Hematopoietic multipotent progenitor cell treated with erythropoietin and hydrocortisone succinate and interleukin-3 and kit ligand, for 17 days (in vitro differentiated cells): ENCODE results near the gene DLG2.

Experiments
- DNase-seq: peaks from one replicate; pipeline ENCODE4 v3.0.0-alpha.2; 2015; ENCODE audit warnings: low spot score

Gene DLG2

GRCh38 chr11:83715927-83716535 lies 1911.1 kb downstream of the DLG2 start:
- no peak for DNase-seq

DNA sequence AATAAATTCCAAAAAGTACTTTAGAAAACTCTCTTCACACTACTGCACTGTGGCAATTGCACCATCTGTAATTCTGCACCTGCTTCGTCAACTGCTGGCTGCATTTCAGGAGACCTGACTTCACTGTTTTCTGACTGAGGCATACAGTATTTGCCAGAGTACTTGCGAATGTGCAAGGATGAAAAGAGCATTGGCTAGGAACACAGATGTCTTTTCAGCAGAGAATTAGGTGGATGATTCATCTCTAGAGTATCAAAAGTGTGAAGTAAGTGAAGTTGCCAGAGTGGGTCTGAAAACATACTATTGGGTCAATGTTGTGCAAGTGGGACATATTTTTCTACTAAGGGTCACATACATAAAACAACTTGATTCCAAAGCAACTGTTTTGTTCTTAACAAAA lies 1913.4 kb downstream of the DLG2 start:
- no peak for DNase-seq

DNA sequence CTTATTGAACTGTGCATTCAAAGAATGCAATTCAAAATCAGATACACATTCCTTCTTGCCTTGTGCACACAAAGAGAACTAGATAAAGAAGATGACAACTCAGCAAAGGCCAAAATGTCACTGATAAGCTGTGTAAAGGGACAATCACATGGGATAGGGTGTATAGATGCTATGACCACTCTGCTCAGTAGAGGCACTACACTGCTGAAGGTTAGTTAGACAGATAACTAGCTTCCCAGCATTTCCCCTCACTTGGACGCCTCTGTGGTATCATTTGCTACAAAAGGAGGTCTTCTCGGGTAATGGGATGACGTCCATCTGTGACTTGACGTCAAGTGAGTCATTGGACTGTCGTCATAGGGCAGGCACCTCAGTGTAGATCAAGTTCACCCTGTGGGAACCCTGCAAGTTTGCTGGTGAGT lies 1916.0 kb downstream of the DLG2 start:
- no peak for DNase-seq

DNA sequence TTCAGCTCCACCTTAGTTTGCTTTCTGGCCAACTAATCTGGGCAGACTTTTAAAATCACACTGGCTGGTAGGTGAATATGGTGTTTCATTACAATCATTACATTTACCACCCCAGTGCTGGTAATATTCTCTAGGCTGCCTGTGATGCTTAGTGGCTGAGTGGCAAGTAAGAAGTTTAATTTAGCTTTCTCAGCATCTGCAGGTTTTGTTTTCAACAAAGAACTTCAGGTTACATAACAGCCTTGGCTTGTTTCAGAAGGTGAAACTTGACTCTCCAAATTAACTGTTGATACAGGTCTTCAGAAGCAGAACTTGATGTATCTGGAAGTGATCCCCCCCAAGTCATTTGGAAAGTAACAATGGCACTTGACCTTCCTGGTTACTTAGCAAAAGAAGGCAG lies 1917.7 kb downstream of the DLG2 start:
- no peak for DNase-seq

GRCh38 chr11:83706566-83706965 lies 1920.6 kb downstream of the DLG2 start:
- DNase-seq = no peak

GRCh38 chr11:83702796-83703195 lies 1924.3 kb downstream of the DLG2 start:
- no peak for DNase-seq

DNA sequence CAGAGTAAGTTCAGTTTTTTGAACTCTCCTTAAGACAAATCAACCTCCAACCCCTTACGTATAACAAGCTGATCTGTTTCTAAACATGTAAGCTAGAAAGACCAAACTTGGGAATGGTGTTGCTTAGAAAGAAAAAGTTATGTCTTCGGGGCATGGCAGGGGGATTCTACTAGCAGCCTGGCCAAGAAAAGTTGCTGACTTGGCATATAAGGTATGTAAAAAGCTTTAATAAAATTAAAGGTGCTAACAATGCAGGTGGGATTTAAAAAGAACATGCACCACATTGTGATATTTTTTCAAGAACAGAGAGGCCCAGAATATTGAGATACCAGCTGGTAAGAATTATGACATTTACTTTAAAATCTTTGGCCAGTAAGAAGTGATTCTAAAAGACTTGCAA lies 1929.6 kb downstream of the DLG2 start:
- DNase-seq = no peak

DNA sequence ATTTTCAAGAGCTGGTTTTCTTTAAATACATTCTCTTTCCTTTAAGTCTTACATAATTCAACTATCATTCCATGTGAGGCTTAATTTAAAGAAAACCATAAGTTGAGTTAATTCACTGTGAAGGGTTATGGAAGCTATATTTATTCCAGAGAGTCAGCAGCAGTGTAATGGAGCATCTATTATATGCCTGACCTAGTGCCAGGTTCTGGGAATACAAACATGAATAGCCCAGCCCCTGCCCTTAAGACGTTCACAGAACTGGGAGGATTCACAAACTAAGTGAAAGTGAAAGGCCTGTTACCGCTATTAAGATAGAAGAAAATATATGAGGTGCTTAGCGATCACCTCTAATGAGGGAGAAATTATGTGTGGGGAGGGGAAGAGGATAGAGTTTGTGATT lies 1932.1 kb downstream of the DLG2 start:
- DNase-seq = no peak

DNA sequence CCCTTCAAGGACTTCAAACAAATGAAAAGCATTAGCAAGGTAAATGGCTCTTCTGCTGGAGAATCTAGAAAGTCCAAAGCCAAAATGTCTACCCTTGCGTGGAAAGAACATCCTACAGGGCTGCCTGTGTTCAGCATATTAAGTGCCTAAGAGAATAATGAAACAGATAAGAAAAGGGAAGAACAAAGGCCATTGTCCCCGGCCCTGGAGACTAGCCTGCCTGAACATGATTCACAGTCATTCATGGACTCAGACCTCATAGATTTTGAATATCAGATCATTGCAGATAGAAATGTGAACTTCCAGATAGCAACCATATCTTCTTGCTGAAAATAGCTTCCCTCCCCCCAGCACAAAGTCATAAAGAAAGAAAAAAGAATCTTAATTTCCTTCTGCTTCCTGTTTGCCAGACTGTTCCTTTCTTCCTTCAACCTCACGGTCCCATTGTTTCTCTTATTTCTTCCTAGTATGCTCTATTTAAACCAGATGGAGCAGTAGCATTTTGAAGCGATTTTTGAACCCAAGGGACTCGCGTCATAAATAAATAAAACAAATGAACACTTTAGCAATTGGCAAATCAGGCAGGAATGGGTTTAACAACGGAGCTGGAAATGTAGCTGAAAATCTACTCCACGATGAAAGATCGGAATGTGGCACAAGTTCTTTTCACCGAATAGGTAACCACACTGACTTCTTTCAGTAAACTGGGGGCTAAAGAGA lies 1932.8 kb downstream of the DLG2 start:
- DNase-seq = no peak

- DNase-seq = no peak
Measured at GRCh38 chr11:83693306-83693992, 1933.7 kb downstream of the DLG2 start.

GRCh38 chr11:83692675-83693074 lies 1934.5 kb downstream of the DLG2 start:
- no peak for DNase-seq

DNA sequence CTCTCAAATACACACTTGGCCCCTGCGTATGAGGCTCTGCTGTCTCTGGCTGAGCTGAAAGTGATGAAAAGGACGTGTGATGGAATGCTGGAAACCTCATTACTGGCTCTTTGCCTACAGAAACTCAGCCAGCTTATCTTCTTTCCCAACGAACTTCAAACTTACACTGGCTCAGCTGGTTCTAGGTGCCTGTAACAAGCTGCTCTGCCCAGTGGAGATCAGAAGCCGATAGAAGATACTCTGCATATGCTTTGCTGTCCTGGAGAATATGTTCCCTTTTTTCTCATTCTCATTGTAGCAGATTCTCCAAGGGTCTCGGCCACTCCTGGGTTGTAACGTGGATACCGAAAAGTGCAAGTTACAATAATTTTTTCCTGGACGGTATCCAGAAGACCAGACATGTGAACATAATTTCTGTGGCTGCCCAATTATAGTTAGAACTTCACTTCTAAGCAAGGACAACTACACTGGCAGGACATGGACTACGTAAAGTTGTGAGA lies 1935.6 kb downstream of the DLG2 start:
- no peak for DNase-seq

DNA sequence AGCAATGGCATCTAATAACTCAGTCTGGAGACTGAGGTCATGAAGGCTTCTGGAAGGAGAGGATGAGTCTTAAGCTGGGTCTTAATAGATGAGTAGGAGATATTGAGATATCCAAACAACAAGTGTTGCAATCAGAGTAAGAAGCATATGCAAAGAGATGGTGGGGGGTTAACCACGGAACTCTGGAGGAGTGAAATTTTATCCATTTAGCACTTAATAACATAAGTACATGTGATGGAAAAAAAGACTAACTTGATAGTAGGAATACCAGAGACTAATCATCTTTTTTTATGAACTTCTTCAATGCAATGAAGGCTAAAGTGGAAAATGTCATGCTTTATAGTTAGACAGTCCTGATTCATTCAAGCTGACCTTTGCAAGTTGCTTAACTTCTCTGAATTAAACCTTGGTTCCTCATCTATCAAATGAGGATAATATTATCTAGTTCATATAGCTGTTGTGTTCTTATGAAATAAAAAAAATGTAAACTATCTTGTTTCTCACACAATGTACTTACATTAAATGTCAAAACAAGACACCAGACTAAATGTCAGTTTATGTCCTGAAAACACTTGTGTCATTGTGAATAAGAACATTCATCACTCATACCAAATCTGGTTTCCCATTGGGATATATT lies 1937.9 kb downstream of the DLG2 start:
- no peak for DNase-seq

DNA sequence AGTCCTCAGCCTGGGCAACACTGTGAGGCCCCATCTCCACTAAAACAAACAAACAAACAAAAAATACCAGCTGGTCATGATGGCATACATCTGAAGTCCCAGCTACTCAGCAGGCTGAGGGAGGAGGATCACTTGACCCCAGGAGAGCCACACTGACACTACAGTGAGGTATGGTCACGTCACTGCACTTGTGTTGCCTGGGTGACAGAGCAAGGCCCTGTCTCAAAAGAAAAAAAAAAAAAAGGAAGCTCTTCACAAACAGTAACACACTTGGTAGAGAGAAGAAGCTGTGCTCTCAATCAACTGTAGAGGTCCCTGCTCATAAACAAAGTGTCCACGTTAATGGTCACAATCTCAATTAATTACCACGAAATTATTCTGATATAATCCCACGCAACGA lies 1939.4 kb downstream of the DLG2 start:
- no peak for DNase-seq

DNA sequence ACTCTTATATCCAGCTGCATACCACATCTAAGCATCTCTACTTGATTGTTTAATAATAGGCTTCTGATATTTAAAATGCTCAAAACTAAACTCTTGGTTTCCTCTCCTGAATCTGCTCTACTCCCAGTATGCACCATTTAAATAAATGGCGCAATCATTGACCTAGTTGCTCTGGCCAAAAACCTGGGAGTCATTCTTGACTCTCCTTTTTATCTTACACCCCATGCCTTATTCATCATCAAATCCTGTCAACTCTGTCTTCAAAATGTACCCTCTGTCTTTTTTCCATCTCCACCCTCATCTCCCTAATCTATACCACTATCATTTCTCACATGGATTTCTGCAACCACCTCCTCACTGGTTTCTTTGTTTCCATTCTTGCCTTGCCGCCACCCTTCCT lies 1941.4 kb downstream of the DLG2 start:
- no peak for DNase-seq

DNA sequence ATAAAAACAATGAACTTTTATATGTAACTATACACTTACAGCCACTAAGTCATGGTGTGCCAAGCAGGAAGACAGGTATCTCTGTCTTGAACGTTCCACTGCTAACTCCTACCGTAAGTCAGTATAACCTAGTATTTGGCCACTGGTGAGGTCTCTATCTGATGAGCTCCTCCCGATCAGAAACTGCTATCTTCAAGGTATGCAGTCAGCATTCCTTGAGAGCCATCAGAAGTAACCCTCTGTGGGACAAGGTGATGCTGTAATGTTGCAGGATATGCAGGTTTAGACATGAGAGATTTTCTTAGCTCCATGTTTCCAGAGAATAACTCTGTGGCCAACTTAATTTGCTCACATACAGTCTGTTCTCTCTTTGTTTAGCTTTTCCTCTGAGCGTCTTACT lies 1943.1 kb downstream of the DLG2 start:
- no peak for DNase-seq

DNA sequence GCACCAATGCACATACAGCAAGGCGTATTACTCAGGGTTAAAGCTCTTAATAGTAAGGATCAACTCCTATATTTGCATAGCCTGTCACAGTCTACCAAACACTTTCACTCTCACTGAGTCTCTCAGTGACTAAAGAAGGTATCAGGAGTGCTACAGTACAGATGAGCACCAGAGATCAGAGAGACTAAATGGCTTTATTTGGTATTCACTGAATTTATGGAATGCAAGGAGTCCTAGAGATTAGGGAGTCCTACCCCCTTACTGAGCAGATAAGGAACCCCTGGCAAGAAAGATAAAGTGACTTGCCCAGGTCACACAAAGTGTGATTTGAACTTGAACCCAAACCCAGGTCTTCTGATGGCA lies 1944.6 kb downstream of the DLG2 start:
- no peak for DNase-seq

- no peak for DNase-seq
Measured at GRCh38 chr11:83681906-83682610, 1945.1 kb downstream of the DLG2 start.

GRCh38 chr11:83681031-83681781 lies 1945.9 kb downstream of the DLG2 start:
- DNase-seq = no peak

DNA sequence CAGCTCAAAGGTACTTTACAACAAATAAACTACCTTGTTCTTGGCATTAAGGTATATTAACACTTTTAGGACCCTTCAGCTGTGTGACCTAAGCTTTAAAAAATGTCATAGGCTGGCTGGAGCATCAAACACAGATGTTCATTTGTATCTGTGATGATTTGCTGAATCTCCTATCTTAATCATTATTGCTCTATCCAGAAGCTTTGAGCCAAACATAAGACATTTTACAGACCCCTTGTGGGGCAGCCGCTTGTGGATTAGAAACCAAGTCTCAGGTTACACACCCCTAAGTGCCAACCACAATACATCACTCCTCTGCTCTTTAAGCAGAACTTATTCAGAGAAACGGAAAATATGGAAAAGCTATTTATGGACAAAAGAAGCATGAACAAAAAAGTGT lies 1946.8 kb downstream of the DLG2 start:
- DNase-seq = no peak

GRCh38 chr11:83678831-83679584 lies 1948.1 kb downstream of the DLG2 start:
- no peak for DNase-seq
